ENCODE results near the gene PDGFD.

Gene PDGFD

DNA sequence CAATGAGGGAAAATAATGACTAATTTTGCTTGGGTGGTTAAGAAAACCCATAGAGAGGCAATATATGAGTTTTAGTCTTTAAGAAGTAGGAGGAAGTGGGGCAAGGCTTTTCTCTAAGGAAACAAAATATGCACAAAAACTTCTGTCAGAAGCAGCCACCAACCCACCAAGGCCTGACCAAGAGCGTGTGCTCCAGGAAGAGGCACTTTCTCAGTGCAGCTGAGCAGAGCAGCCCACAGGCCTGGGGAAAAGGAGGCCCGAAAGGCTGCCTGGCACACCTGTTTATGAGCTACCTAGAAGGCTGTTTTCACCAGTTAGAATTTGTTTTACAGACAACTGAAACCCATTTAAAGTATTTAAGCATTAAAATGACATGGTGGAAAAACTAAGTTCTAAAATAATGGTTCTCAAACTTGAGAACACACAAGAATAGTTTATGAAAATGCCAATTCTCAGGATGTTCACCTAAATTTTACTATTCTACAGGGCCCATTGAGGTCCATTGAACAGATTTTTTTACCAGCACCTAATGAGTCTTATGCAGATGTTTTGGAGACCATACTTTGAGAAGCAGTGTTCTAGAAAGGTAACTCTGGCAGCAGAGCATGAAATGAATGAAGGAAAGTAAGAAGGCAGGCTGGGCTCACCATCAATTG is 288.0 kb downstream of the PDGFD start:
- no peak for DNase-seq

DNA sequence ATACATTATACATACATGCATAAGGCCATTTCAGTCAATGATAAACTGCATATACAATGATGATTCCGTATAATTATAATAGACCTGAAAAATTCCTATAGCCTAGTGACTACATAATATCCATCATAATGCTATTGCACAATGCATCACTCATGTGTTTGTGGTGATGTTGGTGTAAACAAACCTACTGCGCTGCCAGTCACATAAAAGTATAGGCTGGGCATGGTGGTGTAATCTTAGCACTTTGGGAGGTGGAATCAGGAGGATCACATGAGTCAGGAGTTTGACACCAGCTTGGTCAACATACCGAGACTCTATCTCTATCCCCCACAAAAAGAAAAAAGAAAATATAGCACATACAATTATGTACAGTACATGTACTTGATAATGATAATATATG is 291.2 kb downstream of the PDGFD start:
- no peak for DNase-seq

DNA sequence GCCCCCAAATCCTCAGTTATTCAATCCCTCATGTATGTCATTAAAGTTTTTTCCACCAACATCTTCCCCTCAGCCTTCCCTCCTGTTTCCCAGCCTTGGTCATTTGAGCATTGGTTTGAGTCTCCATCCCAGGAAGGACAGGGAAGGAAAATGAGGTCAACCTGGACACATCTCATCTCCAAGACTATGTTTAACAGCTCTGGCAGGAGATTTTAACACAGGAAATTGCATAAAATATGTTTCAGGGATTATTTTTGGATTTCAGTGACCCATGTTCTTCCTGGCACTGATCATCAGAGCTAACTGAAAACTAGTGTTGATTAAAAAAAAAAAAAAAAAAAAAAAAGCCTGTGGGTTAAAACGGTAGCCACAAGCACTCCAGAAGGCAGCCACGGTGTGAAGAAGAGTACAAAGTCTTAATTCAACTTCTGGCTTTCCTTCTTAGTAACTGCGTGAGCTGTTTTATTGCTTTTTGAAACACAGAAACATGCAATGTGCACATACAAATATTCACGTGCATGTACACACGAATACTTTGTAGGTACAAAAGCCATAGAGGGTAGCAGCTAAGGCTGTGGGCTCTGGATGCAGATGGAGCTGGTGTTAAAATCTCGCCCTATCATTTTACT is 291.9 kb downstream of the PDGFD start:
- DNase-seq = no peak

DNA sequence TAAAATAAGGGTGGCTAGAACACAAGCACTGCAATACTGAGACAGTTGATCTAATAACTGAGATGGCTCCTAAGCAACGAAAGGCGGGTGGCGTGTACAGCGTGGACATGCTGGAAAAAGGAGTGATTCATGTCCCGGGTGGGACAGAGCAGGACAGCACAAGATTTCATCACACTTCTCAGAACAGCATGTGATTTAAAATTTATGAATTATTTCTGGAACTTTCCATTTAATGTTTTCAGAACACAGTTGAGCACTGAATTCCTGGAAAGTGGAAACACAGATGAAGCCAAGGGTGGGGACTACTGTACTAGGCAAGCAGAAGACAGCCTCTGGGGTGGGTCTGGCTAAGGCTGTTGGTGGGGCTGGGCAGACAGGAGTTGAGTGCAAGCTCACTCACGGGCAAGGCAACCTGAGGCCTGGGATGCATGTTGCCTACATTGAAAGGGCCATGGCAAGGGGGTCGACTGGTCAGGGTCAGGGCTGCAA is 293.1 kb downstream of the PDGFD start:
- no peak for DNase-seq

DNA sequence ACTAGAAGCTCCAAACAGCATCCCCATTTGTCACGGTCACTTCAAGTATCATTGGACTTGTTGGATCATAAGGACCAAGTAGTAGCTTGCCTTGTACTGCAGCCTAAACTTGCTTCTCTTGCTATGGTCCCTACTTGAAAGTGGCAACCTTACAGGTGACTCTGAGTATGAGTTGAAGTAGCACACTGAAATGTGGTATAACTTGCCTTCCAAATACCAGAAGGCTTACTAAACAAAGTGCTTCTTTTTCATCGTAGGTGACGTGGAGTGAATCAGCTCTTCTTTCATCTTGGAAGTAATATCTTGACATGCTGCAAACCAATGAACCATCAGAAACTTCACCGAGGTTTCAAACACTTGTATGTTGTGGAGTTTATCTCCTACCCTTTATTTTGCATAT is 296.5 kb downstream of the PDGFD start:
- DNase-seq = no peak

DNA sequence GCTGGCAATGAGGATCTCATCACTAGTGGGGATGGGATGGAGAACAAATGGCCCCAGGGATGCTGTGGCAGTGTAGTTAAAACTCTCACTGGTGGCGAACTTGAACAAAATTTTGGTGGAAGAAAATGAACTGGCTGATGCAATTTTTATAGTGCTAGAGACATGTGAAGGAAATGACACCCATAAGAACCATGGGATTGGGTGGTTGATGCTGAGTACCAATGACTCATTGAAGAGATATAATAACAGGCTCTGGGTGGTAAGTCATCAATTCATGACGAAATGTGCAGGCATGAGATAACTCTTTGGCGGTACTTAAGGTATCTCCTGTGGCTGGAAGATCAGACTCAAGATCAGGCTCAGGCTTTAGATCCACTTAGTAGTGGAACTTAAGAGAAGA is 300.4 kb downstream of the PDGFD start:
- DNase-seq = no peak

DNA sequence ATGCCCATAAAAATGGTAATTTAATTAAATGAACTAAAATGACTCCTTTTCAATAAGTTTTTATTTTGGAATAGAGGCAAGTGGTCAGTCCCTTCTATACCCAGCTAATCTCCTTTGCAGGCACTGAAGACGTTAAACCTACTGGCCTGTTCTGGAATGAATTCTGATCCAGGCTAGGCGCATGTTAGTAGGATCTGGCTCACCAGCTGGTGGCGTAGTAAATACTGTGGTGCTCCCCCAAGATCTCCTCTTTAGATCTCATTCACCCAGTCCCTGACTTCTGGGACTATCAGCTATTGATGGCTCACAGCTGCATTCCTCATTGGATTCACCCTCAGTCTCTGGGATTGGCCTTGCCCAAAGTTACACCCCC is 301.2 kb downstream of the PDGFD start:
- no peak for DNase-seq

DNA sequence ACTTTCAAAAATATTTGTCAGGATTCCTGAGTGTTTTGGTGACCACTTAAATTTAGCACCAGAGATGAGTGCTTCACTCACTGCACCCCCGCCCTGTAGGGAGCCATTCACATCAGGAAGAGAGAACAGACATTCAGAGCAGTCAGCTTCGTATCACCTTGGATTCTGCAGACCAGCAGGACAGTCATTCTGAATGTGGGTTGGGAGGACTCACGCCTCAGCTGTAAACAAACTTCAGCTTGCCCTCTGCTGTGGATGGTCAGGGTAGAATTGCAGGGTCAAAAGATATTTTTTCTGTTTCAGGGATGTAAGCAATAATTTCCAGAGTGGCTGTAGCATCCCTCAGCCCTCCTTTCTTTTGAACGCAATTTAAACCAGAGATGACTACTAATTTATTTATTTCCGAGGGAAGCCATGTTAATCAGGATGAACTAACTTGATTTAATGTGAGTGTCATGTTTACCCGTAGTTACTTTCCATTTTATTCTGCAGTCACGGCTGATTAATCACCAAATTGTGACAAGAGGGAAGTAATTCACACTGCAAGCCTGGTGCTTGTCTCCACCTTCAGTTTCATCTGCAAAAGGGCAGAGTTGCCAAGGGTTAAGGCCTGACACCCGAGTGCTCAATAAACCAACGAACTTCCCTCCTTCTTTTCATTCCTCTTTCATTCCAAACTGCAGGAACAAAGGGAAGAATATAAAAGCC is 301.7 kb downstream of the PDGFD start:
- DNase-seq = peak; percentile 18

All from NCI-H748 treated with DMSO at 0.1 percent for 48 hours (cell line).